Breast epithelium (tissue), 4 donors: ENCODE results near the gene GIMAP1. TPM values are rescaled to one million over a fixed set of nuclear protein-coding genes. Genes with fewer than 3 reads are reported as not detected.
"Not testable (repeated sequence)": the region's sequence is repeated elsewhere in the genome, so short reads cannot be mapped to it uniquely, and the experiment has no call there.

Experiments
- DNase-seq, 2 donors: peaks; one replicate each; pipeline ENCODE4 v3.0.0-alpha.2; 2019; ENCODE audit warnings: low spot score in 2 of 2
- H3K27ac ChIP-seq, 2 donors: fragments of 200-600 bp; sonication (generic) in 1 of 2; one replicate each; pipeline ENCODE4 v1.5.1; 2016 to 2019; ENCODE audit warnings: mild to moderate bottlenecking in 1 of 2
- H3K27me3 ChIP-seq, 2 donors: fragments of 200-600 bp; sonication (generic) in 1 of 2; one replicate each; pipeline versions ENCODE4 v1.5.1 to v1.6.0; 2017 to 2019; ENCODE audit warnings: control low read depth in 1 of 2, mild to moderate bottlenecking in 1 of 2
- H3K36me3 ChIP-seq: fragments of 200-600 bp; one replicate; pipeline ENCODE4 v1.5.1; 2019
- H3K4me1 ChIP-seq, 2 donors: fragments of 200-600 bp; sonication (generic); one replicate each; pipeline ENCODE4 v1.5.1; 2016 to 2019; ENCODE audit warnings: control low read depth in 1 of 2
- H3K4me3 ChIP-seq, 3 donors: fragments of 200-600 bp; sonication (generic); 1 replicate in 2 of 3; 2 replicates in 1 of 3; pipeline ENCODE4 v1.5.1; 2016 to 2019; ENCODE audit warnings: mild to moderate bottlenecking in 3 of 3, moderate library complexity in 2 of 3
- H3K9me3 ChIP-seq, 2 donors: fragments of 200-600 bp; sonication (generic) in 1 of 2; one replicate each; pipeline ENCODE4 v1.5.1; 2016 to 2019; ENCODE audit warnings: control low read depth in 1 of 2
- POLR2A ChIP-seq: fragments of 450-650 bp; IDR thresholded peaks from one replicate; pipeline ENCODE4 v1.6.1; 2016; ENCODE audit warnings: antibody characterized with exemption, mild to moderate bottlenecking, moderate library complexity
- POLR2AphosphoS5 ChIP-seq, 3 donors: sonication (generic); formaldehyde crosslinking; IDR thresholded peaks; one replicate each; pipeline ENCODE4 v1.6.1; 2017; ENCODE audit warnings: antibody characterized with exemption in 3 of 3
- intact Hi-C: fragments of 100-400 bp; cut with DNase I; formaldehyde crosslinking; loops from one replicate; pipeline ENCODE4 v1.15.1; 2023; ENCODE audit warnings: low total_unique reads
- total RNA-seq, 3 donors: library from RNA; depleted of rRNA; stranded (reverse); fragments of >200 nt; gene quantifications; one replicate each; pipeline ENCODE4 v1.1.0, GENCODE V29; 2016
- TF ChIP-seq, protein P1 (sequence below), 3 donors: fragments of 450-650 bp; IDR thresholded peaks; one replicate each; pipeline ENCODE4 v1.5.1; 2016 to 2017; ENCODE audit warnings: antibody characterized with exemption in 3 of 3, mild to moderate bottlenecking in 3 of 3, moderate library complexity in 3 of 3

GIMAP1 gene
- total RNA-seq, result 1 to 10 TPM; 3.5 to 9.0 (median 6.6) TPM

DNA sequence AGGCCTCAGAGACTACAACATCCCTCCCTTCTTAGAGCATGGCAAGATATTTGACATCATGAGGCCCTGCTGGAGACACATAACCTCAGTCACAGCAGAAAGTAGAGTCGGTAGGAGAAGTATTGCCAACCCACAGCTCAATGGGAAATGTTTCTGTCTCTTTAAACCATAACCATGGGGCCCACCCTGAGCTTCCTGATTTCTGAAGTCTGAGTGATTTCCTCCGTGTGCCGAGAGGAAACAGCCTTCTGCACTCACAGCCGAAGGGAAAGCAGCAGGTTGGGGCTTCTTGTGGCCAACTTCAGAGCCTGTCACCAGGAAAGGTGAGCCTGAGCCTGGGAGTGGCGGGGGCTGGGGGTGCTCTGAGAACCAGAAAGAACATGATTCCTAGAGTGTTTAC is at the start of gene GIMAP1:
Gene GIMAP1, plus strand, starts transcription at position 246 of the 400 bp plus-strand sequence. CDS start 2,435 bp downstream, outside the sequence.
- Histone ChIP-seq H3K4me3 (peak within 1 kb of the TSS; percentile 39 to 63 (median 46)), H3K27me3 (no peaks in the 10 kb centered on the region), H3K9me3 (peaks cover 5 to 18% of the 10 kb centered on the region in 2 donors), H3K27ac (peak within 1 kb of the TSS; percentile 30 to 83), H3K4me1 (no peaks in the 10 kb centered on the region), H3K36me3 (no peaks in the 10 kb centered on the region)
- intact Hi-C loops, result no loop called here
- DNase-seq, result no peak
- TF ChIP-seq POLR2A (no peak), POLR2AphosphoS5 (IDR thresholded peaks at IDR 0.05) (peak in 2 of 3 donors; percentile 36 to 55)

DNA sequence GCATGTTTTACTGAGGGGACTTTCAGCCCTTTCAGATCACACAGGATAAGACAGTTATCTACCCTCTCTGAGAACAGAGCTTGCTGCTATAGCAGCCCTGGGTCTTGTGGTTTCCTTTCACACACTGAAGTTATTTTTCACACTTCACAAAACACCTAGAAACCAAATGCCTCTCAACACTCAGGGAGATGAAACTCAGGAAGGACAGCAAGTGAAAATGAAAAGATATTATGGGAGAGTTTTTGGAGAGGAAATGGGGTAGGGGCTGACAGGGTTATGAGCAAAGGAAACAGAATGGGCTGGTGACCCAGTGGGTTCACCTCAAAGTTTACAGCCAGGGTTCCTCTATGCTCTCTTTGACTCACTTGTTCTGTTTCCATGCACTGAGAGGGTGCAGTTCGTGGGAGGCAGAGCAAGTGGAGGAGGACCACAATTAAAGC is 47.9 kb upstream of the GIMAP1 start:
- peaks cover 0 to 10% of the 10 kb centered on the region in 2 donors for H3K9me3 ChIP-seq
- H3K4me3 ChIP-seq, result no peak overlapping the region
- no peaks in the 10 kb centered on the region for H3K27me3 ChIP-seq
- H3K4me1 ChIP-seq, result no peaks in the 10 kb centered on the region
- no peaks in the 10 kb centered on the region for H3K36me3 ChIP-seq
- intact Hi-C loops, result no loop called here
- no peak for TF ChIP-seq POLR2AphosphoS5 (IDR thresholded peaks at IDR 0.05)
- no peak for TF ChIP-seq POLR2A
- TF ChIP-seq, protein P1, sequence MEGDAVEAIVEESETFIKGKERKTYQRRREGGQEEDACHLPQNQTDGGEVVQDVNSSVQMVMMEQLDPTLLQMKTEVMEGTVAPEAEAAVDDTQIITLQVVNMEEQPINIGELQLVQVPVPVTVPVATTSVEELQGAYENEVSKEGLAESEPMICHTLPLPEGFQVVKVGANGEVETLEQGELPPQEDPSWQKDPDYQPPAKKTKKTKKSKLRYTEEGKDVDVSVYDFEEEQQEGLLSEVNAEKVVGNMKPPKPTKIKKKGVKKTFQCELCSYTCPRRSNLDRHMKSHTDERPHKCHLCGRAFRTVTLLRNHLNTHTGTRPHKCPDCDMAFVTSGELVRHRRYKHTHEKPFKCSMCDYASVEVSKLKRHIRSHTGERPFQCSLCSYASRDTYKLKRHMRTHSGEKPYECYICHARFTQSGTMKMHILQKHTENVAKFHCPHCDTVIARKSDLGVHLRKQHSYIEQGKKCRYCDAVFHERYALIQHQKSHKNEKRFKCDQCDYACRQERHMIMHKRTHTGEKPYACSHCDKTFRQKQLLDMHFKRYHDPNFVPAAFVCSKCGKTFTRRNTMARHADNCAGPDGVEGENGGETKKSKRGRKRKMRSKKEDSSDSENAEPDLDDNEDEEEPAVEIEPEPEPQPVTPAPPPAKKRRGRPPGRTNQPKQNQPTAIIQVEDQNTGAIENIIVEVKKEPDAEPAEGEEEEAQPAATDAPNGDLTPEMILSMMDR (IDR thresholded peaks at IDR 0.05), result no peak
- no peak overlapping the region for H3K27ac ChIP-seq
- no peak for DNase-seq

DNA sequence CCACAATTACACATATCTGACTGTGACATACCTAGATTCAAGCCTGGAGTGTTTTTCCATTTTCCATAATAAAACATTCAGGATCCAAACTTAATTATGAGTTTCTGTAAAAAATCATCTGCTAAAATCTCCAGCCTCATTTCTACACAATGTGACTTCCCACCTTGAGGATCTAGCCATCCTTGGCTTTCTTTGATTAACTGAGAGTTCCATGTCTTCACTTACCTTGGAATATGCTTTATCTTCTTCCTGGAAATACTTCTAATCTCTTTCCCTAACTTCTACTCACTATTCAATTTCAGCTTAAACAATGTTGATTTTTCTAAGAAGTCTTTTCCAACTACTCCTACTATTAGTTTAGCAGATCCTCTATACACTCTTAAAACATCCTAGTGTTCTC is 47.4 kb upstream of the GIMAP1 start:
- no peaks in the 10 kb centered on the region for H3K4me1 ChIP-seq
- no peak for DNase-seq
- H3K9me3 ChIP-seq, result peaks cover 0 to 10% of the 10 kb centered on the region in 2 donors
- no peak overlapping the region for H3K4me3 ChIP-seq
- H3K27ac ChIP-seq, result no peak overlapping the region
- intact Hi-C loops, result no loop called here
- no peaks in the 10 kb centered on the region for H3K36me3 ChIP-seq
- TF ChIP-seq POLR2AphosphoS5 (IDR thresholded peaks at IDR 0.05), result no peak
- TF ChIP-seq, protein P1 (IDR thresholded peaks at IDR 0.05), result no peak
- TF ChIP-seq POLR2A, result no peak
- H3K27me3 ChIP-seq, result no peaks in the 10 kb centered on the region

DNA sequence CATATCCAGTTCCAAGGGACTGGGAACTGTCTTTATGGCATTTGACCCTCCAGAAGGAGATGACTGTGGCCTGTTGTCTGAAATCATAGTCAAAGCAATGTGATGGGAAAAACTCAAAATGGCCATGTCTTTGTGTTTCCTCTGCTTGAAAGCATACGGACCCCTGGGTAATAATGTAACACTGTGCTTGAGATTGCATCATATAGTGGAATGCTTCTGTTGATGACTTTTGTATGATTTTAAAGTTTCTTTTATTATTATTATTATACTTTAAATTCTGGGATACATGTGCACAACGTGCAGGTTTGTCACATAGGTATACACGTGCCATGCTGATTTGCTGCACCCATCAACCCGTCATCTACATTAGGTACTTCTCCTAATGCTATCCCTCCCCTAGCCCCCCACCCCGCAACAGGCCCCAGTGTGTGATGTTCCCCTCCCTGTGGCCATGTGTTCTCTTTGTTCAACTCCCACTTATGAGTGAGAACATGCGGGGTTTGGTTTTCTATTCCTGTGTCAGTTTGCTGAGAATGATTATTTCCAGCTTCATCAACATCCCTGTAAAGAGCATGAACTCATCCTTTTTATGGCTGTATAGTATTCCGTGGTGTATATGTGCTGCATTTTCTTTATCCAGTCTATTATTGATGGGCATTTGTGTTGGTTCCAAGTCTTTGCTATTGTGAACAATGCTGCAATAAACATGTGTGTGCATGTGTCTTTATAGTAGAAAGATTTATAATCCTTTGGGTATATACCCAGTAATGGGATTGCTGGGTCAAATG is 44.4 kb upstream of the GIMAP1 start:
- H3K4me3 ChIP-seq, H3K27me3 ChIP-seq, H3K36me3 ChIP-seq, H3K27ac ChIP-seq, H3K4me1 ChIP-seq, H3K9me3 ChIP-seq, intact Hi-C loops, DNase-seq: not testable (repeated sequence)

DNA sequence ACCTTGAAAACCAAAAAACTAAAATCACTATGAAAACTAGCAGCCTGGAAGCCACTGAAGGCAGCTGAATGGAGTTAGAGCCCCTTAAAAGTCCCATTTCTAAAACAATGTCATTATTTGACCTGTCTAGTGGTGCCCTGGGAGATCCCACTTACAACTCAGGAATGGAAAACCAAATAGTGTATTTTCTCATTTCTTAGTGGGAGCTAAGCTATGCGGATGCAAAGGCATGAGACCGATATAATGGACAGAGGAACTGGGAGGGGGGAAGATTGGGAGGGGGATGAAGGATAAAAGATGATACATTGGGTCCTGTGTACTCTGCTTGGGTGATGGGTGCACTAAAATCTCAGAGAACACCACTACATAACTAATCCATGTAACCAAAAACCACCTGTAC is 40.7 kb upstream of the GIMAP1 start:
- Histone ChIP-seq H3K9me3 (no peaks in the 10 kb centered on the region), H3K4me1 (no peaks in the 10 kb centered on the region), H3K36me3 (no peaks in the 10 kb centered on the region), H3K27me3 (no peaks in the 10 kb centered on the region), H3K27ac (peak overlapping the region in 1 of 2 donors; percentile 41), H3K4me3 (no peak overlapping the region)
- intact Hi-C loops, result no loop called here
- no peak for TF ChIP-seq POLR2A
- TF ChIP-seq, protein P1 (IDR thresholded peaks at IDR 0.05), result no peak
- no peak for TF ChIP-seq POLR2AphosphoS5 (IDR thresholded peaks at IDR 0.05)
- no peak for DNase-seq

DNA sequence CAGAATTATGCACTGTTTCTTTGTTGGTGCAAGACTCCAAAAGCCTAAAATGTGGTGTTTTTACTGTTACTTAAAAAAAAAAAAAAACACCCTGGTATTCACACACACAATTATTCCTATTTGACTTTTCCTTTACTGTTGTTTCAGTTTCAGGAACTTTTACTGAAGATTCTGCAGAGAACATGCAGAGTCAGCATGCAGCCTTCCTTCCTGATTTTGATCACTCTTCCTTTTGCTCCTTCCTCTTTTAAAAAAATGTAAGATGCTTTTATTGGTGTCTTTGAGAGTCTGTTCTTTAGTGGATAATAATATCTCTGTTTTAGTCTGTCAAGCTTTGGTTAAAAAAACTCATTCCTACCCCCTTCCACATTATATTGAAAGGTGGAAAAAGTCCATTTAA is 40.1 kb upstream of the GIMAP1 start:
- DNase-seq, intact Hi-C loops, H3K4me1 ChIP-seq, H3K9me3 ChIP-seq, H3K27me3 ChIP-seq, H3K36me3 ChIP-seq, H3K4me3 ChIP-seq: not testable (repeated sequence)
- peak overlapping the region in 1 of 2 donors; percentile 25 for H3K27ac ChIP-seq

DNA sequence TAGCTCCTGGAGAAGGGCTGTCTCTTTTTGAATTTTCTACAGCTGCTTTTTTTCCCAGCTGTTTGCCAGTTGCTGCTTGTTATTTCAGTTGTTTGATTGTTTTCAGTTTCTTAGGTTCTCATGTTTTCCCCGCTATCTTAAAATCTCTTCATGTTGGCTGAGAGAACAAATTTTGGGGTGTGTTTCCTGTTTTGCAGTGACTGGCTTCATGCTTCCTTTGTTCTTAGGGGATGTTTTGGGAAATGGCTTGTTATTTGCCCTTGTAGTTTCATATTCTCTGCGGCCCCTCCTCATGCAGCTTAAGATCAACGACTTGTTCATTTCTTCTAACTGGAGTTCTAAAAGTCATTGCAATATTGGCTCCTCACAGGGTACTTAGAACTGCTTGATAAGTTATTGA is 39.6 kb upstream of the GIMAP1 start:
- H3K27ac ChIP-seq, result peak overlapping the region in 1 of 2 donors; percentile 25
- H3K4me1 ChIP-seq, H3K27me3 ChIP-seq, H3K4me3 ChIP-seq, intact Hi-C loops, DNase-seq, H3K36me3 ChIP-seq, H3K9me3 ChIP-seq: not testable (repeated sequence)

DNA sequence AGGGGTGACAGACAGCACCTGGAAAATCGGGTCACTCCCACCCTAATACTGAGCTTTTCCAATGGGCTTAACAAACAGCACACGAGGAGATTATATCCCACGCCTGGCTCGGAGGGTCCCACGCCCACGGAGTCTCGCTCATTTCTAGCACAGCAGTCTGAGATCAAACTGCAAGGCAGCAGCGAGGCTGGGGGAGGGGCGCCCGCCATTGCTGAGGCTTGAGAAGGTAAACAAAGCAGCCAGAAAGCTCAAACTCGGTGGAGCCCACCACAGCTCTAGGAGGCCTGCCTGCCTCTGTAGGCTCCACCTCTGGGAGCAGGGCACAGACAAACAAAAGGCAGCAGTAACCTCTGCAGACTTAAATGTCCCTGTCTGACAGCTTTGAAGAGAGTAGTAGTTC is 37.8 kb upstream of the GIMAP1 start:
- H3K4me3 ChIP-seq, H3K36me3 ChIP-seq, H3K9me3 ChIP-seq, DNase-seq, intact Hi-C loops, H3K4me1 ChIP-seq, H3K27me3 ChIP-seq: not testable (repeated sequence)
- peak overlapping the region in 1 of 2 donors; percentile 9 for H3K27ac ChIP-seq

DNA sequence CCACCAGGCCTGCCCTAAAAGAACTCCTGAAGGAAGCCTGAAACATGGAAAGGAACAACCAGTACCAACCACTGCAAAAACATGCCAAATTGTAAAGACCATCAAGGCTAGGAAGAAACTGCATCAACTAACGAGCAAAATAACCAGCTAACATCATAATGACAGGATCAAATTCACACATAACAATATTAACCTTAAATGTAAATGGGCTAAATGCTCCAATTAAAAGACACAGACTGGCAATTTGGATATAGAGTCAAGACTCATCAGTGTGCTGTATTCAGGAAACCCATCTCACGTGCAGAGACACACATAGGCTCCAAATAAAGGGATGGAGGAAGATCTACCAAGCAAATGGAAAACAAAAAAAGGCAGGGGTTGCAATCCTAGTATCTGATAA is 36.0 kb upstream of the GIMAP1 start:
- intact Hi-C loops, H3K9me3 ChIP-seq, H3K27me3 ChIP-seq, H3K36me3 ChIP-seq, H3K4me1 ChIP-seq, H3K4me3 ChIP-seq, DNase-seq, H3K27ac ChIP-seq: not testable (repeated sequence)
